Stimulated activated CD8-positive, alpha-beta memory T cell treated with anti-CD3 and anti-CD28 coated beads, Interleukin-15, amount 100 ng/mL, for 48 hours (primary cell): ENCODE results near the gene ASMTL.
"Not testable (repeated sequence)": the region's sequence is repeated elsewhere in the genome, so short reads cannot be mapped to it uniquely, and the experiment has no call there.

Experiments
- DNase-seq, 2 donors: peaks; one replicate each; pipeline ENCODE4 v3.0.0-alpha.2; 2020; ENCODE audit warnings: low read depth in 2 of 2

Gene ASMTL

GRCh38 chrX:1433646-1434357 is 18.9 kb downstream of the ASMTL start:
- no peak for DNase-seq

GRCh38 chrX:1430451-1430850 is 22.3 kb downstream of the ASMTL start:
- no peak for DNase-seq

- DNase-seq = no peak
Observed at GRCh38 chrX:1427756-1428155, 25.0 kb downstream of the ASMTL start.

DNA sequence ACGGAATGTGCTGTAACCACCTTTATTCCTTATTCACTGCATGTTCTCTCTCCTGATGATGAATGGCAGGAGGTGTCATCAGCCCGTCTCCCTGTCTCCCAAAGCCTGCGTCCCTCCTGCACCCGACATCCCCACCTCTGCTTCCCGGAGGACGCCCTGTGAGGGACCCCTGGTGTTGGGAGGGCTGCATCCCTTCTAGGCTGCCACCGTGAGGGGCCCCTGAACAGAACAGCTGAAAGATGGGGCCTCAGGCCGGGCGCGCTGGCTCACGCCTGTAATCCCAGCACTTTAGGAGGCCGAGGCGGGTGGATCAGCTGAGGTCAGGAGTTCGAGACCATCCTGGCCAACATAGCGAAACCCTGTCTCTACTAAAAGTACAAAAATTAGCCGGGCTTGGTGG is 26.4 kb downstream of the ASMTL start:
- DNase-seq = not testable (repeated sequence)

GRCh38 chrX:1425381-1425780 is 27.3 kb downstream of the ASMTL start:
- DNase-seq = no peak

DNA sequence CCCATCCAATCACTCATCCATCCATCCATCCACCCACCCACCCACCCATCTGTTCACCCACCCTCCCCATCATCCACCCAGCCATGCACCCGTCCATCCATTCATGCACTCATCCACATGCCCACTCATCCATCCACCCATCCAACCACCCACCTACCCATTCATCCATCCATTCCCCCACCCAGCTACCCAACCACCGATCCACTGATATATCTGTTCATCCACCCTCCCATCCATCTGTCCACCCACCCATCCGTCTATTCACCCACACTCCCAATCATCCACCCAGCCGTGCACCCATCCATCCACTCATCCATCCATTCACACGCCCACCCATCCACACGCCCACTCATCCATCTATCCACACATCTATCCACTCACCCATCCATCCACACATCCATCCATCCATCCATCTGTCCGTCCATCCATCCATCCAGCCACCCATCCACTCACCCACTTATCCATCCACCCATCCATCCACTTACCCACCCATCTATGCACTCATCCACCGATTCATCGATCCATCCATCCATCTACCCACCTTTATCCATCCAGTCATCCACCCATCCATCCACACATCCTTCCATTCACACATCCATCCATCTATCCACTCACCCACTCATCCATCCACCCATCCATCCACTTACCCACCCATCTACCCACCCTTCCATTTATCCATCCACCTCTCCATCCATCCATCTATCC is 28.4 kb downstream of the ASMTL start:
- no peak for DNase-seq

- no peak for DNase-seq
Observed at GRCh38 chrX:1423215-1423614, 29.5 kb downstream of the ASMTL start.

GRCh38 chrX:1422135-1422465 is 30.6 kb downstream of the ASMTL start:
- no peak for DNase-seq

DNA sequence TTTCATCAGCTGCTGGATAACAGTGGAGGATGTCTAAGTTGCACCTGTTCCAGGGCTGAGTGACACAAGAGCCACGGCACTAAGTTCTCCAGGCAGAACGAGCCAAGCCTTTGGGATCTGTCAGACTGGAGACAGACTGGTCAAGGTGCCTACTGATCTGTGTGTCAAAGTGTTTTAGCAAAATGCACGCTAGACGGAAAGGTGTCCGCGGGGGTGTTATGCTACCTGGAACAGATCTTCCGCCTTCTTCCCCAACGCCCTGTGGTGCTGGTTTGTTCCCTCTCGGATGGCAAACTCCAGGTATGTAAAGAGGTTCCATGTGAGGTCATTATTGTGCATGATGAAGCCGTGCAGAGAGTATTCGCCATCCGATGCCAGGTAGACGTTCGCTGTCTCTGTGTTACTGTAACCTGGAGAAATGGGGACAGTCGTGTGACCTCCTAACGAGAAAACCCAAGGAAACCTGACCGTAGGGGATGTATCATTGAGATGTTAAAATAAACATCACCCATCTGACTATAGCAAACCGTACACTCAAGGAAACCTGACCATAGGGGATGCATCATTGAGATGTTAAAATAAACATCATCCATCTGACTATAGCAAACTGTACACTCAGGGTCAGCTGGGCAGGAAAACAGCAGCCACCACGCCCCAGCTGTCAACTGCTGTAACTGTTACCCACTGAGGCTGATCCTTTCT is 31.1 kb downstream of the ASMTL start:
- DNase-seq = no peak

DNA sequence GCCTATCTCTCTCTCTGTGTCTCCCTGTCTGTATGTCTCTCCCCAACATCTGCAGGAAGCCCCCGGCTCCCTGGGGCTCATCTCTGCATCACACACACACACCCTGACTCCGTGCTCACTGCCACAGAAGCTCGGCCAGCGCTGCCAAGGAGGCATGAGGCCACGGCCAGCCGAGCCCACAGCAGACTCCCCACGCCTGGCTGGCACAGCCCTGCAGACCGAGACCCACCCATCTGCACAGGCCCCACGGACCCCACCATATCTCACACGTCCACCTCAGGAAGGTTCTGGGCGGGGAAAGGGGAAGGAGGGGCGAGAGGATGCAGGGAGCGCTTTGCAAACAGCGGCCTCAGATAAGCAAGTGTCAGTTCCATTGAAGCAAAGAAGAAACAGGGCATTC is 32.3 kb downstream of the ASMTL start:
- DNase-seq = no peak

GRCh38 chrX:1419545-1420355 is 33.0 kb downstream of the ASMTL start:
- DNase-seq = no peak

GRCh38 chrX:1418901-1419544 is 33.7 kb downstream of the ASMTL start:
- DNase-seq = no peak

DNA sequence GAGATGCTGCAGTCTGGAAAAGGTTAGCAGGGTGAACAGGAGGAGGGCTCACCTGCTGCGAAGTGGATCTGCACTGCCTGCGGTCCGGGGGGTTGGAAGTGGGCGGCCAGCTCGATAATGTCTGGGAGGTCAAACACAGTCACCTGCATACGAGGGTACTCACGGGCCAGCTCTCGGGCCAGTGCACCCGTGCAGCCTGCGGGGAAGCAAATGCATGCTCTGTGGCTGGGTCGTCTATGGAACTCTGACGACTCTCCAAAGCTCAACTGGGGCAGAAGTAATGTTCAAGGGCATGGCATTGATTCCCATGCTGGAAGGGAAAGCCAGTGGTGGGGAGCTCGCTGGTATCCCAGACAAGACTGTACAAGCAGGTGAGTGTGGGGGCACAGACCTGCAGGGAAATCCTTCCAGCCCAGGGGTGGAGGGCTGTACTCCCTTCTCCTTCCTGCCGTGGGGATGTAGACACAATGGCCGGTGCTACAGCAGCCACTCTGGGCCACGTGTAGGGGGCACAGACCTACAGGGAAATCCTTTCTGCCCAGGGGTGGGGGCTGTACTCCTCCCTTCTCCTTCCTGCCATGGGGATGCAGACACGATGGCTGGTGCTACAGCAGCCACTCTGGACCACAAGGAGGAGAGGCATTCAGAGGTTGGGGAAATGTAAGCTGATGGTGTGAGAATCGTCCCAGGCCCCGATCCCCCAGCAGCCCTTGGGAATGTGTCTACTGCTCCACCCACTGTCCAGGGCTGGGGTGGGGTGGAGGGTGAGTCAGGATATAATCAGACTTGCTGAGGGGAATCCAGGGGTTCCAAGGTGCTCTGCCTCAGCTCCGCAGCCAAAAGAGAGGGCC is 34.6 kb downstream of the ASMTL start:
- DNase-seq = no peak

GRCh38 chrX:1416965-1417760 is 35.5 kb downstream of the ASMTL start:
- DNase-seq = no peak

DNA sequence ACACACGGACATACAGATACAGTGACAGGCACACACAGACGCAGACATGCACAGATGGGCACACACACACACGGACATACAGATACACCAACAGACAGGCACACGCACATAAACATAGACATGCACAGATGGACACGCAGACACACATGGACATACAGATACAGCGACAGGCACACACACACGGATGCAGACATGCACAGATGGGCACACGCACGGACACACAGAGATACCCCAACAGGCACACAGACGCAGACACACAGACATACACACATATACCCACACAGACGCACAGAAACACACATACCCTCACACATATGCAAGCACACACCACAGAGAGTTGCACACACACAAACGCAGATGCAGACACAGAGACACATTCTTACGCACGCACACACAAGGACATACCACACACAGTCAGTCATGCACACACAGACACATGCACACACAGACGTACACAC is 36.4 kb downstream of the ASMTL start:
- no peak for DNase-seq

DNA sequence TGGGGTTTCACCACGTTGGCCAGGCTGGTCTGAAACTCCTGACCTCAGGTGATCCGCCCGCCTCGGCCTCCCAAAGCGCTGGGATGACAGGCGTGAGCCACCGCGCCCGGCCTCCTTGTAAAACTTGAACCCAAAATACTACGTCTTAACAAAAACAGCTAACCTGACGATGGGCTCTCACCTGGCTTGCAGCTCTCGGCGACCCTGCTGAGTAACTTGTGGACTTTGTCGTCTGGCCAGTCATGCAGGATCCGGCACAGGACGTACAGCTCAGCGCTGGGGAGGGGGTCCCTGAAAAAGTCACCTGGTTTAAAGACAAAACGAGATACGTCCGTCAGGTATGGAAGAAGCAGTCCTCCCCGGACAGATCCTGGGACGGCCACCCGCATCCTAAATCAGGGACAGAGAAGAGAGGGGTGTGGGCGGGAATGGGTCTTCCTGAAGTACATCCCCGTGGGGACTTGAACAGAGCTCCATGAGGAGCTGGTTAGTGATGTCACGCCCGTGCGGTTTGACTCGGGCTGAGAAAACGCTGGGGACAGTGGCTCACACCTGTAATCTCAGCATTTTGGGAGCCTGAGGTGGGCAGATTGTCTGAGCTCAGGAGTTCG is 40.1 kb downstream of the ASMTL start:
- DNase-seq = no peak

DNA sequence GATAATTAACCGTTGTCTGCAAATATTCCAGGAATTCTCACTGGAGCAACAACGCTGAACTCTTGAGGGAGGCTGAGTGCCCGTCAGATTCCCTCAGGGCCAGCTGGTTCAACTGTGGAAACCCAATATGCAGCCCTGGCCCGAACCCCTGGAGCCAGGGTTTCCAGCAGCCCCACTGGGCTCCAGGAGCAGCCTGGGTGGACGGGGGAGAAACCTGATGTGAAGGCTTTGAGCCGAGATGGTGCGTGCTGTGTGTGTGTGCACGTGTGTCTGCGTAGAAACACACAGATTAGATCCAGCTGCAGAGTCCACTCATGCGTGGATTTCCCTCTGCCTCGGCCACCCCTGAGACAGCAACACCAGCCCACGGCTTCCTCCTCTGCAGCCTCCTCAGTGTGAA is 41.4 kb downstream of the ASMTL start:
- DNase-seq = no peak

GRCh38 chrX:1407035-1407434 is 45.7 kb downstream of the ASMTL start:
- DNase-seq = no peak

DNA sequence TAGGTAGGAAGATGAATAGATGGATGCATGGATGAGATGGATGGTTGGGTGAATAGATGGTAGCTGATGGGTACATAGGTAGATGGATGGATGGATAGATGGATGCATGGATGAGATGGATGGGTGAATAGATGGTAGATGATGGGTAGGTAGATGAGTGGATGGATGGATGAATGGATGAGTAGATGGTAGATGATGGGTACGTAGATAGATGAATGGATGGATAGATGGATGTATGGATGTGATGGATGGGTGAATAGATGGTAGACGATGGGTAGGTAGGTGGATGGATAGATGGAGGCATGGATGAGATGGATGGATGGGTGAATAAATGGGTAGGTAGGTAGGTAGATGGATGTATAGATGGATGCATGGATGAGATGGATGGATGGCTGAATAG is 46.9 kb downstream of the ASMTL start:
- DNase-seq = not testable (repeated sequence)
